ENCODE results near the gene DDX42.

DNA sequence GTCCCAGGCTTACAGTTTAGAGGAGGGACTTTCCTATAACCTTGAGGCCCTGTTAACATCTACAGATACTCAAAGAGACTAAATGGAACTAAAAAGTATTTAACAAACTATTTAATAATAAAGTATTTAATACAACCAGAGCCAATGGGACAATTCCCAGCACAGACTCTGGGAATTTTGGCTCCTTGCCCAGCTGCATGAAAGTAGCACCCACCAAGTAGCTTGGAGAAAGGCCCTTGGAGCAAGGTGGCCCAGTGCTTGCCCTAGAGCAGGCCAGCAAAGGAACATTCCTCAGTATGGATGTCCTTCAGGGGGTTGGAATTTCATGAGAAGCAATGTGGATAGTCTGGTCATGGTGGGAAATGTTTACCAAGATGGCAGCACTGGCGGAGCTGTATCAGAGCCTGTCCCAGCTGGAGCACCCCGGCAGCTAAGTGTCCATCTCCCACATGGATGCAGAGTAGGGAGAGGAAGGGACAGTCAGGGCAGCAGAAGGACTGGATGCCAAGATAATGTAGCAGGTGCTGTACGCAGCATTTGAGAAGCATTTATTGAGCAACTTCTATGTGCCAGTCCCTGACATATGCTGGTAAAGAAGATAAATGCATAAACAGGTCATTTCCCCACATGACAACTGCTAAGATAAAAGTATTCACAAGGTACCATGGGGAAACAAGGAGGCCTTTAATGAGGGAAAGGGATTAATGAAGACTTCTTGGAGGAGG is 73.7 kb downstream of the DDX42 start:
- TF ChIP-seq, protein P1, sequence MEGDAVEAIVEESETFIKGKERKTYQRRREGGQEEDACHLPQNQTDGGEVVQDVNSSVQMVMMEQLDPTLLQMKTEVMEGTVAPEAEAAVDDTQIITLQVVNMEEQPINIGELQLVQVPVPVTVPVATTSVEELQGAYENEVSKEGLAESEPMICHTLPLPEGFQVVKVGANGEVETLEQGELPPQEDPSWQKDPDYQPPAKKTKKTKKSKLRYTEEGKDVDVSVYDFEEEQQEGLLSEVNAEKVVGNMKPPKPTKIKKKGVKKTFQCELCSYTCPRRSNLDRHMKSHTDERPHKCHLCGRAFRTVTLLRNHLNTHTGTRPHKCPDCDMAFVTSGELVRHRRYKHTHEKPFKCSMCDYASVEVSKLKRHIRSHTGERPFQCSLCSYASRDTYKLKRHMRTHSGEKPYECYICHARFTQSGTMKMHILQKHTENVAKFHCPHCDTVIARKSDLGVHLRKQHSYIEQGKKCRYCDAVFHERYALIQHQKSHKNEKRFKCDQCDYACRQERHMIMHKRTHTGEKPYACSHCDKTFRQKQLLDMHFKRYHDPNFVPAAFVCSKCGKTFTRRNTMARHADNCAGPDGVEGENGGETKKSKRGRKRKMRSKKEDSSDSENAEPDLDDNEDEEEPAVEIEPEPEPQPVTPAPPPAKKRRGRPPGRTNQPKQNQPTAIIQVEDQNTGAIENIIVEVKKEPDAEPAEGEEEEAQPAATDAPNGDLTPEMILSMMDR (IDR thresholded peaks at IDR 0.05; ENCODE audit: borderline replicate concordance, extremely low read depth, low read length, poor library complexity, severe bottlenecking): no peak
- no peak for TF ChIP-seq EZH2 (IDR thresholded peaks at IDR 0.05; ENCODE audit: borderline replicate concordance, low read depth, low read length, severe bottlenecking)

All from DND-41 (cell line).